ENCODE results near the gene GTPBP10. TPM values are rescaled to one million over a fixed set of nuclear protein-coding genes. Genes with fewer than 3 reads are reported as not detected.
"Not testable (repeated sequence)": the region's sequence is repeated elsewhere in the genome, so short reads cannot be mapped to it uniquely, and the experiment has no call there.

GTPBP10 gene
- total RNA-seq, 2 experiments from 2014 or later, result 35.8 to 39.3 TPM

DNA sequence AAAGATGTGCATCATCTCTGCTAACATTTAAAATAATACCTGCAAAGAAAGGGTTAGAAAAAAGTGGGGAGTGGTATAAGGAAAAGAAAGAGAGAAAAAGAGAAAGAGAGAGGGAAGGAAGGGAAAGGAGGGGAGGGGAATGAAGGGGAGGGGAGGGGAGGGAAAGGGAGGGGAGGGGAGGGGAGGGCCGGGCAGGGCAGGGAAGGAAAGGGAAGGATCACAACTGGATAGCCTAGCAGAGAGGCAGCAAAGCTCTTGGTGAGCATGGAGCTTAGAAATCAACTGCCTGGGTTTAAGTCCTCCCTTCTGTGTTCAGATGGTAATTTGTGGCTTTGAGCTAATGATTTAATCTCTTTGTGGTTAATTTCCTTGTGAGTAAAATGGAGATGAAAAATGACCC is 20.0 kb upstream of the GTPBP10 start:
- H3K27me3 Mint-ChIP-seq (ENCODE audit: low read depth), result peaks cover 19% of the 10 kb centered on the region
- no peak overlapping the region for H3K4me3 Mint-ChIP-seq
- intact Hi-C loops (cut with micrococcal nuclease), result no loop called here
- no peak overlapping the region for H3K27ac Mint-ChIP-seq
- no peaks in the 10 kb centered on the region for H3K9me3 Mint-ChIP-seq
- no peak for DNase-seq
- H3K4me1 Mint-ChIP-seq (ENCODE audit: low read depth), result peaks cover 1% of the 10 kb centered on the region
- CTCF ChIA-PET, result no interaction called here
- H3K36me3 Mint-ChIP-seq (ENCODE audit: low read depth), result no peaks in the 10 kb centered on the region

DNA sequence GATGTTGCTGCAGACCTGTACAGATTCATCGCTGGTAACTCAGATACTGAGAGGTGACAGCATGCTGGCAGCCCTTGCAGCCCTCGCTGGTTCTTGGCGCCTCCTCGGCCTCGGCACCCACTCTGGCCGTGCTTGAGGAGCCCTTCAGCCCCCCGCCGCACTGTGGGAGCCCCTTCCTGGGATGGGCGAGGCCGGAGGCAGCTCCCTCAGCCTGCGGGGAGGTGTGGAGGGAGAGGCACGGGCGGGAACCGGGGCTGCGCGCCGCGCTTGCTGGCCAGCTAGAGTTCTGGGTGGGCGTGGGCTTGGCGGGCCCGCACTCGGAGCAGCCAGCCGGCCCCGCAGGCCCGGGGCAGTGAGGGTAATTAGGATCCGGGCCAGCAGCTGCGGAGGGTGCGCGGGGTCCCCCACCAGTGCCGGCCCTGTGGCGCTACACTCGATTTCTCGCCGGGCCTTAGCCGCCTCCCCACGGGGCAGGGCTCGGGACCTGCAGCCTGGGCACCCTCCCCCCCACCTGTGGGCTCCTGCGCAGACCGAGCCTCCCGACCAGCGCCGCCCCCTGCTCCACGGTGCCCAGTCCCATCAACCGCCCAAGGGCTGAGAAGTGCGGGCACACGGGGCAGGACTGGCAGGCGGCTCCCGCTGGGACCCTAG is 12.2 kb upstream of the GTPBP10 start:
- no peak for DNase-seq
- Mint-ChIP-seq H3K36me3 (ENCODE audit: low read depth) (no peaks in the 10 kb centered on the region), H3K9me3 (no peaks in the 10 kb centered on the region), H3K4me1 (ENCODE audit: low read depth) (no peaks in the 10 kb centered on the region), H3K27ac (no peak overlapping the region), H3K4me3 (no peak overlapping the region), H3K27me3 (ENCODE audit: low read depth) (peaks cover 6% of the 10 kb centered on the region)
- intact Hi-C loops (cut with micrococcal nuclease), result no loop called here
- CTCF ChIA-PET, result no interaction called here

DNA sequence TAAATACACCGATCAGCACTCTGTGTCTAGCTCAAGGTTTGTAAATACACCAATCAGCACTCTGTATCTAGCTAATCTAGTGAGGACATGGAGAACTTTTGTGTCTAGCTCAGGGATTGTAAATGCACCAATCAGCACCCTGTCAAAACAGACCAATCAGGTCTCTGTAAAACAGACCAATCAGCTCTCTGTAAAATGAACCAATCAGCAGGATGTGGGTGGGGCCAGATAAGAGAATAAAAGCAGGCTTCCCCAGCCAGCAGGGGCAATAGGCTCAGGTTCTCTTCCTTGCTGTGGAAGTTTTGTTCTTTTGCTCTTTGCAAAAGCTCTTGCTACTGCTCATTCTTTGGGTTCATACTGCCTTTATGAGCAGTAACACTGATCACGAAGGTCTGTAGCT is 11.6 kb upstream of the GTPBP10 start:
- H3K27ac Mint-ChIP-seq; H3K9me3 Mint-ChIP-seq; DNase-seq; H3K4me1 Mint-ChIP-seq (ENCODE audit: low read depth); CTCF ChIA-PET; H3K4me3 Mint-ChIP-seq; H3K27me3 Mint-ChIP-seq (ENCODE audit: low read depth); H3K36me3 Mint-ChIP-seq (ENCODE audit: low read depth); intact Hi-C loops (cut with micrococcal nuclease): not testable (repeated sequence)

DNA sequence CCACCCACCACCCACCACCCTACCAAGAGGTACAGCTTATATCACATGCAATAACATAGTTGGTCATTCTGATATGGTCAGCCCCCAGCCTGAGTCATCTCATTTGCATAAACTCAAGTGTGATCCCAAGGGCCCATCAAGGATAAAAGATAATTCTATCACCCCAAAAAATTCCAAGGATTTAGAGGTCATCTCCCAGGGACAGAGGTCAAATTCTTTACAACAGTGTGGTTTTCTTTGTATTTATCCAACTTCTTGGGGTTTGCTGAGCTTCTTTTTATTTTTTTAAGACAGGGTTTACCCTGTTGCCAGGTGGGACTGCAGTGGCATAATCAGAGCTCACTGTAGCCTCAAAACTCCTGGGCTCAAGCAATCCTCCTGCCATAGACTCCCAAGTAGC is 9.4 kb upstream of the GTPBP10 start:
- intact Hi-C loops (cut with micrococcal nuclease), result no loop called here
- Mint-ChIP-seq H3K9me3 (no peaks in the 10 kb centered on the region), H3K27me3 (ENCODE audit: low read depth) (peaks cover 6% of the 10 kb centered on the region), H3K4me3 (no peak overlapping the region), H3K4me1 (ENCODE audit: low read depth) (no peaks in the 10 kb centered on the region), H3K36me3 (ENCODE audit: low read depth) (no peaks in the 10 kb centered on the region), H3K27ac (no peak overlapping the region)
- no peak for DNase-seq
- CTCF ChIA-PET, result no interaction called here

DNA sequence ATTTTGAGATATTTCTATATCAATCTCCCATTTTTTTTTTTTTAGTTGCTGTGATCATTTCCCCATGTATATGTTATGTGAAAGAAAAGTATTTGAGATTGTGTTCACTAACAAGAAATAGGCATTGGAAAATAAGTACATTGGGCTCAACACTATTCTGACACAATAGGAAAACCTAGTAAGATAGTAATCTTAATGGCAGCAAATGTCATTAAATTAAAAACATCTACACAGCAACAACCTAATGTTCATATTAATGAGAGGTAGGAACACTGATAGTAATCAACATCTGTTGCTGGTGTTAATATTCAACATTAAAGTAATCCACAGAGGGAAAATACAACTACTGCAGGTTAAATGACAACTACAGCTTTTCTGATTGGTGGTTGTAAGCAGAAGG is 1.5 kb upstream of the GTPBP10 start:
- DNase-seq, result no peak
- H3K27ac Mint-ChIP-seq, result peak overlapping the region; percentile 96
- peak overlapping the region; percentile 94 for H3K4me3 Mint-ChIP-seq
- CTCF ChIA-PET, result interaction anchor here (0.7 to 2.1 kb wide), 3 partner anchors 34 to 191 kb away, joined by 4 to 15 read pairs (median 5); partner anchors contain the start of gene STEAP1
- intact Hi-C loops (cut with micrococcal nuclease), result loop anchor here (10.0 kb wide), 1 partner anchor 1600 kb away; the partner anchor contains the start of gene AKAP9
- H3K36me3 Mint-ChIP-seq (ENCODE audit: low read depth), result peaks cover 10% of the 10 kb centered on the region
- H3K9me3 Mint-ChIP-seq, result no peaks in the 10 kb centered on the region
- no peaks in the 10 kb centered on the region for H3K27me3 Mint-ChIP-seq (ENCODE audit: low read depth)
- H3K4me1 Mint-ChIP-seq (ENCODE audit: low read depth), result peaks cover 27% of the 10 kb centered on the region

DNA sequence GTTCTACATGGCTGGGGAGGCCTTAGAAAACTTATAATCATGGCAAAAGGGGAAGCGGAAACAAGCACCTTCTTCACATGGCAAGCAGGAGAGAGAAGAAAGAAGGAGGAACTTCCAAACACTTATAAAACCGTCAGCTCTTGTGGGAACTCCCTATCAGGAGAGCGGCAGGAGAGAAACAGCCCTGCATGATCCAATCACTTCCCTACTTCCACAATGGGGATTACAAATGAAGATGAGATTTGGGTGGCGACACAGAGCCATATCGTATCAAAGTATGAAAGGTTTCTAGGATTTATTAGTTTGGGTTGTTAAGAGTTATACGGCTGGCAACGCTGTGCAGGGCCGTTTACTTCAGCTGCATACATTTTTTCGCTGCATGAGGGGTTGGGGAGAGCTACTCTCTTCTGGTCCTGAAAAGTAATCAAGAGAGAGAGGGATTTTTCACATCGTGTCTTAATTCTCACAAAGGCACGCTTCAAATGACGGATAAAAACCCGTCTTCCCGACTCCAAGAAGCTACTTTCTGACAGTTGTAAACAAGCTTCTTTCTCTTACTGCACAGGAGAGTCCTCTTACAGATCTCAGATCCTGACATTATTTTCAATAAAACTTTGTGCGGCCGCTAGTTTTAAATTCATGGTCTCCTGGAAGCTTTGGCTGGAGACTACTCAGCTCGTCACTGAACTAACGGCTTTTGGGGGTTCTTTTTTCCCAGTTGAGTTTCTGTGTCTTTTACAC is 751 bp upstream of the GTPBP10 start:
- H3K9me3 Mint-ChIP-seq, result no peaks in the 10 kb centered on the region
- peak overlapping the region; percentile 94 for H3K4me3 Mint-ChIP-seq
- CTCF ChIA-PET, result interaction anchor here (0.5 to 2.1 kb wide), 8 partner anchors 36 to 1613 kb away, joined by 3 to 15 read pairs (median 3); partner anchors contain the start of genes CLDN12, STEAP1 and STEAP2
- H3K4me1 Mint-ChIP-seq (ENCODE audit: low read depth), result peaks cover 33% of the 10 kb centered on the region
- H3K27me3 Mint-ChIP-seq (ENCODE audit: low read depth), result no peaks in the 10 kb centered on the region
- DNase-seq, result peak; percentile 12
- H3K36me3 Mint-ChIP-seq (ENCODE audit: low read depth), result peaks cover 15% of the 10 kb centered on the region
- intact Hi-C loops (cut with micrococcal nuclease), result loop anchor here (1.0 to 10.0 kb wide), 9 partner anchors 58 to 1901 kb away; partner anchors contain the start of genes AKAP9, CDK14, CFAP69 and CLDN12
- H3K27ac Mint-ChIP-seq, result peak overlapping the region; percentile 96

DNA sequence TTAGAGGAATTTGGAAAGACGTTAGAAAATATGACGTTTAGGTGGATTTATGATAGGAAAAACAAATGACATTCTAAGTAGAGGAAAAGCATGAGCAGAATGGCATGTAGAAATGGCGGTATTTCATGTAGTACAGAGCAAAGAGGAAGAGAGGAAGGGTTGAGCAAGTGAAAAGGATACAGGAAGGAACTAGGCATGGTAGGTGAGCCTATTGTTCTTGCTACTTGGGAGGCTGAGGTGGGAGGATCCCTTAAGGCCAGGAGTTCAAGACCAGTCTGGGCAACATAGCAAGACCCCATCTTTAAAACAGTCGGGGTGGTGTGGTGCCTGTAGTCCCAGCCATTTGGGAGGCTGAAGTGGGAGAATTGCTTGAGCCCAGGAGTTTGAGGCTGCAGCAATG is 1.2 kb downstream of the GTPBP10 start:
- intact Hi-C loops (cut with micrococcal nuclease), result loop anchor here (2.0 to 10.0 kb wide), 4 partner anchors 249 to 1899 kb away; partner anchors contain the start of genes AKAP9 and CDK14
- H3K27ac Mint-ChIP-seq, result peak overlapping the region; percentile 96
- no peaks in the 10 kb centered on the region for H3K27me3 Mint-ChIP-seq (ENCODE audit: low read depth)
- peaks cover 25% of the 10 kb centered on the region for H3K36me3 Mint-ChIP-seq (ENCODE audit: low read depth)
- CTCF ChIA-PET, result no interaction called here
- peaks cover 44% of the 10 kb centered on the region for H3K4me1 Mint-ChIP-seq (ENCODE audit: low read depth)
- DNase-seq, result no peak
- H3K9me3 Mint-ChIP-seq, result no peaks in the 10 kb centered on the region
- peak overlapping the region; percentile 94 for H3K4me3 Mint-ChIP-seq

DNA sequence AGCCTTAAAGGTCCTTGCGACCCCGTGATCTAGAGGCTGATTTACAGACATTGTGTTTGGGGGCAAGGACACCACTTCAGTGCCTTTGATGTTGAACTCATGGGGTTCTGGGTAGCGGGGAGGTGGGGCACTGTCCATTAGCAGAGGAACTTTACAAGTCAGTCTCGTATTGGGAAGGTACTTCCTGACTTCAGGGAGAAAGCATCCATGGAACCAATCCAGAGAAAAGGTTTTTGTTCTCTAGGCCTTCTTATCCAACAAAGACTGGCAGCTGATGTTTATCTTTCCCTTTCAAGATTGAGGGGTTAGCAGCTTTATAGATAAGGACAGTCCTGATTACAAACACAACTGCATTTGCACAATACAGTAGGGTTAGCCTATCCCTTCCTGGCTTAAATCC is 2.8 kb downstream of the GTPBP10 start:
- Mint-ChIP-seq H3K36me3 (ENCODE audit: low read depth) (peaks cover 35% of the 10 kb centered on the region), H3K4me3 (no peak overlapping the region), H3K4me1 (ENCODE audit: low read depth) (peaks cover 47% of the 10 kb centered on the region), H3K27ac (no peak overlapping the region), H3K27me3 (ENCODE audit: low read depth) (no peaks in the 10 kb centered on the region), H3K9me3 (no peaks in the 10 kb centered on the region)
- CTCF ChIA-PET, result interaction anchor here (0.6 kb wide), 1 partner anchor 45 kb away, joined by 6 read pairs; no protein-coding TSS in a partner anchor
- intact Hi-C loops (cut with micrococcal nuclease), result loop anchor here (10.0 kb wide), 1 partner anchor 1595 kb away; the partner anchor contains the start of gene AKAP9
- DNase-seq, result no peak

DNA sequence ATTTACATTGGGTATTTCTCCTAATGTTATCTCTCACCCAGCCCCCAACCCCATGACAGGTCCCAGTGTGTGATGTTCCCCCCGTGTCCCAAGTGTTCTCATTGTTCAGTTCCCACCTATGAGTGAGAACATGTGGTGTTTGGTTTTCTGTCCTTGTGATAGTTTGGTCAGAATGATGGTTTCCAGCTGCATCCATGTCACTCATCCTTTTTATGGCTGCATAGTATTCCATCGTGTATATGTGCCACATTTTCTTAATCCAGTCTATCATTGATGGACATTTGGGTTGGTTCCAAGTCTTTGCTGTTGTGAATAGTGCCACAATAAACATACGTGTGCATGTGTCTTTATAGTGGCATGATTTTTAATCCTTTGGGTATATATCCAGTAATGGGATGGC is 3.5 kb downstream of the GTPBP10 start:
- H3K4me3 Mint-ChIP-seq; DNase-seq; H3K9me3 Mint-ChIP-seq; H3K27me3 Mint-ChIP-seq (ENCODE audit: low read depth); H3K27ac Mint-ChIP-seq; intact Hi-C loops (cut with micrococcal nuclease); CTCF ChIA-PET: not testable (repeated sequence)
- Mint-ChIP-seq H3K4me1 (ENCODE audit: low read depth) (peaks cover 45% of the 10 kb centered on the region), H3K36me3 (ENCODE audit: low read depth) (peaks cover 38% of the 10 kb centered on the region)

DNA sequence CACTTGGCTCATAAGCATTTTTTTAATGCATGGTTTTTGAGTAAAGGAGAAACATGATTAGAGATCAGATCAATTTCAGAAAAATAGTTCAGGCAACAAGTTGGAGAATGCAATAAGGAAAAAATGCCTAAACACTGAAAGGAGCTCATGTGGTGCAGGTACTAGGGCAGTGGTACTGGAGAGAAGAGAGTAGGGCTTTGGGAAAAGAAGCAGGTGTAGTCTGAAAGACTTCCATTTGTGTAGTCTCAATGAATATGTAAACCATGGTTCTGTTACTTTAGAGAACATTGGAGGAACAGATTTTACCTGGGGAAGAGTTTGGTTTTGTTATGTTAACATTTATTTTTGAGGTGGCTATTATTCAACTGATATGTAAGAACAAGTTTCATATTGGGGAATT is 5.5 kb downstream of the GTPBP10 start:
- Mint-ChIP-seq H3K36me3 (ENCODE audit: low read depth) (peaks cover 55% of the 10 kb centered on the region), H3K4me1 (ENCODE audit: low read depth) (peaks cover 37% of the 10 kb centered on the region), H3K4me3 (no peak overlapping the region), H3K27ac (no peak overlapping the region), H3K9me3 (peaks cover 5% of the 10 kb centered on the region), H3K27me3 (ENCODE audit: low read depth) (no peaks in the 10 kb centered on the region)
- intact Hi-C loops (cut with micrococcal nuclease), result no loop called here
- no peak for DNase-seq
- CTCF ChIA-PET, result interaction anchor here (1.1 kb wide), 1 partner anchor 22 kb away, joined by 4 read pairs; no protein-coding TSS in a partner anchor

DNA sequence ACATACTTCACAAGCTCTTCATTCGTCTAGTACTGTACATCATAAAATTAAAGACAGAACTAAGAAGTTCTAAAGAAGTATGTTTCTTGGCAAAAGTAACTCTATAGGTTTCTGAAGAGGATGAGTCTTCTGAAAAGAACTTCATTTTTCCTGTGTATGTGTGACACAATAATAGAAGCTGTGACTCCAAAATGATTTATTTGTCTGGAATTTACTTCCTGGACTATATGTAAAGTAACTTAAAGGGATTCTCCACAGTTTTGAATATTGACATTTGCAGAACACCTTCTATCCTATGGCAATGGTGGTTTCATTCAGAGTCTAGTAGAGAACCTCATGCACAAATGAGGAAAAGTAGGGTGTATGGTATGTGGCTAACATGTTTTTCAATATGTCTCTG is 36.9 kb downstream of the GTPBP10 start:
- Mint-ChIP-seq H3K4me1 (ENCODE audit: low read depth) (no peaks in the 10 kb centered on the region), H3K27ac (no peak overlapping the region), H3K9me3 (no peaks in the 10 kb centered on the region), H3K4me3 (no peak overlapping the region), H3K36me3 (ENCODE audit: low read depth) (peaks cover 56% of the 10 kb centered on the region), H3K27me3 (ENCODE audit: low read depth) (no peaks in the 10 kb centered on the region)
- DNase-seq, result no peak
- intact Hi-C loops (cut with micrococcal nuclease), result no loop called here
- CTCF ChIA-PET, result no interaction called here

DNA sequence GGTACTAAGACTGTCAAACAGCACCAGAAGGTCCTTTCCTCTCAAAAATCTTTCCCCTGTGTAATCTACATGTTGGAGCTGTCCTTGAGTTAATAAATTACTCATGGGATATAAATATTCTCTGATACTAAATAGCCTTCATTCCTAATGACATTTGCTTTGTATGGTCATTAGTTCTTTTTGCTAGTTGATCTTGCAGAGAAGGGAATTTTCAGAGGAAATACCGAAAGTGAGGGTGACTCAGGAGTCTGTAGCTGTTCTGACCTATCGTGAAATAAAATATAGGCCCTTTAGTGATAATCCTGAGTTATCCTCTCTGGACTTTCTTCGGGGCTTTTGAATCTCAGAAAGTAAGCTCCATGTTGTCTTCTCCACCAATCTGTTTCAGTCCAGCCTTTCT is 37.3 kb downstream of the GTPBP10 start:
- Mint-ChIP-seq H3K4me3 (no peak overlapping the region), H3K27me3 (ENCODE audit: low read depth) (no peaks in the 10 kb centered on the region), H3K9me3 (no peaks in the 10 kb centered on the region), H3K27ac (no peak overlapping the region), H3K4me1 (ENCODE audit: low read depth) (no peaks in the 10 kb centered on the region), H3K36me3 (ENCODE audit: low read depth) (peaks cover 55% of the 10 kb centered on the region)
- intact Hi-C loops (cut with micrococcal nuclease), result no loop called here
- CTCF ChIA-PET, result no interaction called here
- DNase-seq, result no peak

All from activated naive CD4-positive, alpha-beta T cell treated with anti-CD3 and anti-CD28 coated beads for 36 hours (primary cell).